Right kidney (tissue), 1 donor: ENCODE measurements around the gene OLFM1.
"Not testable (repeated sequence)": the region's sequence is repeated elsewhere in the genome, so short reads cannot be mapped to it uniquely, and the experiment has no call there.

Experiments
- DNase-seq: peaks from one replicate; pipeline ENCODE4 v3.0.0-alpha.2; 2016

Gene OLFM1

GRCh38 chr9:135134268-135135022 is 47.0 kb downstream of the OLFM1 start:
- DNase-seq = no peak

GRCh38 chr9:135135171-135135928 is 47.9 kb downstream of the OLFM1 start:
- DNase-seq = no peak

- no peak for DNase-seq
Measured at GRCh38 chr9:135135929-135136315, 48.5 kb downstream of the OLFM1 start.

GRCh38 chr9:135136481-135136880 is 49.0 kb downstream of the OLFM1 start:
- DNase-seq = no peak

GRCh38 chr9:135136991-135137832 is 49.7 kb downstream of the OLFM1 start:
- DNase-seq = no peak

- no peak for DNase-seq
Measured at GRCh38 chr9:135138078-135138855, 50.8 kb downstream of the OLFM1 start.

- DNase-seq = no peak
Measured at GRCh38 chr9:135139366-135139959, 52.0 kb downstream of the OLFM1 start.

- no peak for DNase-seq
Measured at GRCh38 chr9:135141183-135141774, 53.8 kb downstream of the OLFM1 start.

- DNase-seq = no peak
Measured at GRCh38 chr9:135144581-135145170, 57.2 kb downstream of the OLFM1 start.

GRCh38 chr9:135145312-135145711 is 57.8 kb downstream of the OLFM1 start:
- DNase-seq = no peak

GRCh38 chr9:135146241-135146640 is 58.8 kb downstream of the OLFM1 start:
- DNase-seq = no peak

GRCh38 chr9:135146766-135147473 is 59.5 kb downstream of the OLFM1 start:
- no peak for DNase-seq

GRCh38 chr9:135147474-135147805 is 60.0 kb downstream of the OLFM1 start:
- DNase-seq = no peak

GRCh38 chr9:135147938-135148337 is 60.5 kb downstream of the OLFM1 start:
- DNase-seq = no peak

- no peak for DNase-seq
Measured at GRCh38 chr9:135148386-135148785, 60.9 kb downstream of the OLFM1 start.

GRCh38 chr9:135149901-135150300 is 62.4 kb downstream of the OLFM1 start:
- DNase-seq = not testable (repeated sequence)

- DNase-seq = no peak
Measured at GRCh38 chr9:135150981-135151380, 63.5 kb downstream of the OLFM1 start.

GRCh38 chr9:135151757-135152613 is 64.5 kb downstream of the OLFM1 start:
- no peak for DNase-seq

GRCh38 chr9:135152614-135153334 is 65.3 kb downstream of the OLFM1 start:
- DNase-seq = no peak
